Body of pancreas (tissue), 4 donors: ENCODE results near the gene RBFOX2. TPM values are rescaled to one million over a fixed set of nuclear protein-coding genes. Genes with fewer than 3 reads are reported as not detected.

Source experiments
- ATAC-seq: fragments of 150-250 bp; one replicate; pipeline ENCODE4 v1.9.1; 2016
- DNase-seq, 4 donors: peaks; one replicate each; pipeline ENCODE4 v3.0.0-alpha.2; 2019
- H3K27ac ChIP-seq, 4 donors: fragments of 200-600 bp; sonication (generic); 1 replicate in 3 of 4; 2 replicates in 1 of 4; pipeline versions ENCODE4 v1.5.1 to v1.6.1; 2016 to 2019; ENCODE audit warnings: mild to moderate bottlenecking in 1 of 4, mixed read lengths in 1 of 4, moderate library complexity in 1 of 4
- H3K27me3 ChIP-seq, 2 donors: fragments of 200-600 bp; sonication (generic); one replicate each; pipeline ENCODE4 v1.6.0; 2016; ENCODE audit warnings: mild to moderate bottlenecking in 1 of 2
- H3K36me3 ChIP-seq, 2 donors: fragments of 200-600 bp; sonication (generic); replicated peaks in 1 of 2; 2 replicates each; pipeline ENCODE4 v1.5.1; 2016; ENCODE audit warnings: low read depth in 2 of 2; ENCODE audit not compliant: insufficient read depth in 1 of 2
- H3K4me1 ChIP-seq: fragments of 200-600 bp; sonication (generic); one replicate; pipeline ENCODE4 v1.6.0; 2016
- H3K4me3 ChIP-seq, 2 donors: fragments of 200-600 bp; sonication (generic); 1 replicate in 1 of 2; 2 replicates in 1 of 2; pipeline ENCODE4 v1.5.1; 2016 to 2019
- H3K9me3 ChIP-seq, 3 donors: fragments of 200-600 bp; sonication (generic); 1 replicate in 2 of 3; 2 replicates in 1 of 3; pipeline ENCODE4 v1.5.1; 2016
- CTCF ChIP-seq, 7 experiments: fragments of 450-650 bp in 4 of 7; fragments of 200-600 bp in 3 of 7; sonication (generic) in 3 of 7; IDR thresholded peaks; one replicate each; pipeline ENCODE4 v1.5.1; 2016 to 2019; ENCODE audit warnings: antibody characterized with exemption in 7 of 7
- POLR2A ChIP-seq, 3 donors: fragments of 450-650 bp; IDR thresholded peaks; one replicate each; pipeline ENCODE4 v1.6.1; 2016; ENCODE audit warnings: antibody characterized with exemption in 3 of 3, mild to moderate bottlenecking in 2 of 3
- WGBS, 2 donors: methylation state at CpG; one replicate each; pipeline ENCODE4 v1.1.5; 2017; 5-methylcytosine and 5-hydroxymethylcytosine counted together
- intact Hi-C: fragments of 100-400 bp; cut with DNase I; formaldehyde crosslinking; loops from one replicate; pipeline ENCODE4 v1.15.1; 2023
- total RNA-seq, 2 donors: library from RNA; depleted of rRNA; stranded (reverse); fragments of >200 nt; gene quantifications; one replicate each; pipeline ENCODE4 v1.1.0, GENCODE V29; 2016

RBFOX2 gene
- total RNA-seq, 2 donors from 2014 or later: 28.7 to 31.1 TPM

DNA sequence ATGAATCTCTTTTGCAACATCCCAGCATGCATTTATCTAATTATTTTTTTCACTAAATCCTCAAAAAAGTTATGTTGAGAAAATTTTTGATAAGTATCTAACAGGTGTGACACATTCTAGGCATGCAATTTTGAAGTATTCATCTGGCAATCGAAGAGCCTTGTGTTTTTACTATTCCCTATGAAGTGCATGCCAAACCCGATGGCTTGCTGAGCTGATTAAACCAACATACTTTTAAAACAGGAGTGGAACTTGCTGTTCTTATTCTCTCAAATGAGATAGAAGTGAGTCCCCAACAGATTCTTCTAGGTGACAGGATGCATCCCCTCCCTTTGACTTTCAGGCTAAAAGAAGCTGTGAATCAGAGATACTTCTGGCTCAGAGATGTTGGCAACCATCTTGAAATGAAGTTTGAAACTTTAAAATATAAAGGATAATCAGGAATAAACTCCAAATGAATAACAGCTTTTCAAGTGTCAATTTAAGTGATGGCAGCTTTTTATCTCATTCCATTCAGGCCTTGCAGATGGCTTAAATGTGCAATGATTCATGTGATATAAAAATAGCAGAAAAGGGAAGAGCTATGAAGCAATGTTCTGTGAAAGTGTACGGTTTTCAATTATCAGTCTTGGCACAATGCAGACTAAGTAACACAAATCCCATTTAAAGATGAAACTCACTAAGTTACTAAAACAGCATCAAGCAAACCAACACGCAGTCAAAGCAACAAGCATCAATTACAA, 243.3 kb downstream of the RBFOX2 start:
- TF ChIP-seq POLR2A (IDR thresholded peaks at IDR 0.05): no peak
- no peak for TF ChIP-seq CTCF (IDR thresholded peaks at IDR 0.05)
- no peaks in the 10 kb centered on the region for H3K4me1 ChIP-seq
- 65 to 68% methylated on average over 4 of the region's 4 CpGs for WGBS, 2 donors
- ATAC-seq (no peak), DNase-seq (no peak)
- H3K4me3 ChIP-seq: no peak overlapping the region
- H3K27ac ChIP-seq: no peak overlapping the region
- no peaks in the 10 kb centered on the region for H3K27me3 ChIP-seq
- intact Hi-C loops: no loop called here
- no peaks in the 10 kb centered on the region for H3K36me3 ChIP-seq
- no peaks in the 10 kb centered on the region for H3K9me3 ChIP-seq

GRCh38 chr22:35784633-35785032, 244.0 kb downstream of the RBFOX2 start:
- WGBS, 2 donors: 96 to 98% methylated on average over 10 to 16 of the region's 21 CpGs
- no peaks in the 10 kb centered on the region for H3K9me3 ChIP-seq
- no peak overlapping the region for H3K4me3 ChIP-seq
- H3K27me3 ChIP-seq: no peaks in the 10 kb centered on the region
- intact Hi-C loops: no loop called here
- H3K4me1 ChIP-seq: no peaks in the 10 kb centered on the region
- H3K27ac ChIP-seq: no peak overlapping the region
- no peak for TF ChIP-seq CTCF (IDR thresholded peaks at IDR 0.05)
- ATAC-seq (no peak), DNase-seq (no peak)
- H3K36me3 ChIP-seq: no peaks in the 10 kb centered on the region

DNA sequence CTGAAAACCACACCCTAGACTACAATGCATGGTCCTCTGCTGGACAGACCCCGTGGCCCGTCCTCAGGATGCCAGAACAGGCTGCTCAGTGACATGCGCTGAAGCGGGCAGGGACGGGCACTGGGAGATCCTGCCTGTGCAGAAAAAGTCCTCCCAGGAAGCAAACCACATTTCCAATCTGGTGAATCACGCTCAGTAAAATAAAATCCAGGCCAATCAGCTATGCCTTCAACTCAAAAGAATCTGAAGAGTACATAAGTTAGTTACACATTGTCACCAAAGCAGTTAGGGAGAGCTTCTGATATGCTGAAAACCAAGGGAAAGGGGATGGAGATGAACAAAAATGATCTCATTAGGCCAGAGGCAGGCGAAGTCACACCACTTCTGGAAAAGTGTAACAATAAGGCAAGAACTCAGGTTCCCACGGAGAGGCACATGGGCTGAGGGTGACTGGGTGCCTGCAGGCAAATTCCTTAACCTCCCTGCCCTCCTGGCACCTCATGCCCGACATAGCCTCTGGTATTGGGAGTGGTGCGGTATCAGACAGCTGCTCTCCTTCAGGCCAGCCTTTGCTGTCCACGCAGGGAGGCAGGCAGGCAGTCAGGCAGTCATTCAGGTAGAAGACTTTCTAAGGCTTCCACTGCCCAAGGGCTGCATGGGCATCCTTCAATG, 244.5 kb downstream of the RBFOX2 start:
- Histone ChIP-seq H3K27ac (no peak overlapping the region), H3K27me3 (no peaks in the 10 kb centered on the region), H3K4me3 (no peak overlapping the region), H3K9me3 (no peaks in the 10 kb centered on the region), H3K36me3 (no peaks in the 10 kb centered on the region), H3K4me1 (no peaks in the 10 kb centered on the region)
- WGBS, 2 donors: 94 to 95% methylated on average over 7 to 10 of the region's 11 CpGs
- intact Hi-C loops: no loop called here
- no peak for DNase-seq
- TF ChIP-seq CTCF (IDR thresholded peaks at IDR 0.05) (no peak), POLR2A (IDR thresholded peaks at IDR 0.05) (no peak)
- ATAC-seq: no peak

GRCh38 chr22:35782504-35782903, 246.1 kb downstream of the RBFOX2 start:
- 92 to 95% methylated on average over 5 of the region's 5 CpGs for whole genome bisulfite sequencing, 2 donors

More at GRCh38 chr22:35782504-35782903, 246.1 kb downstream of the RBFOX2 start:
- H3K4me3 ChIP-seq: no peak overlapping the region
- TF ChIP-seq CTCF (IDR thresholded peaks at IDR 0.05) (no peak), POLR2A (IDR thresholded peaks at IDR 0.05) (no peak)
- ATAC-seq (no peak), DNase-seq (no peak)
- intact Hi-C loops: no loop called here
- no peaks in the 10 kb centered on the region for H3K4me1 ChIP-seq
- H3K27ac ChIP-seq: no peak overlapping the region
- H3K9me3 ChIP-seq: no peaks in the 10 kb centered on the region
- no peaks in the 10 kb centered on the region for H3K36me3 ChIP-seq
- no peaks in the 10 kb centered on the region for H3K27me3 ChIP-seq
